Thoracic aorta (tissue), 2 donors: ENCODE results near the gene ADGRA3. TPM values are rescaled to one million over a fixed set of nuclear protein-coding genes. Genes with fewer than 3 reads are reported as not detected.

ENCODE experiments used
- ATAC-seq: fragments of 150-250 bp; one replicate; pipeline ENCODE4 v1.8.0; 2017; ENCODE audit warnings: low read depth; ENCODE audit not compliant: insufficient number of reproducible peaks, low FRiP score
- DNase-seq: peaks from one replicate; pipeline ENCODE4 v3.0.0-alpha.2; 2020; ENCODE audit warnings: low spot score
- H3K27ac ChIP-seq, 2 donors: fragments of 200-600 bp; sonication (generic); 1 replicate in 1 of 2; 2 replicates in 1 of 2; pipeline ENCODE4 v1.5.1; 2016; ENCODE audit warnings: mild to moderate bottlenecking in 2 of 2, moderate library complexity in 2 of 2
- H3K27me3 ChIP-seq: fragments of 200-600 bp; sonication (generic); replicated peaks from 2 replicates; pipeline ENCODE4 v1.6.0; 2016; ENCODE audit warnings: mild to moderate bottlenecking; ENCODE audit not compliant: insufficient read depth
- H3K36me3 ChIP-seq: fragments of 200-600 bp; sonication (generic); one replicate; pipeline ENCODE4 v1.5.1; 2016
- H3K4me1 ChIP-seq, 2 donors: fragments of 200-600 bp; sonication (generic); 1 replicate in 1 of 2; 2 replicates in 1 of 2; pipeline versions ENCODE4 v1.5.1 to v1.6.0; 2016; ENCODE audit warnings: low read depth in 2 of 2, mild to moderate bottlenecking in 1 of 2; ENCODE audit not compliant: control insufficient read depth in 1 of 2
- H3K4me3 ChIP-seq: fragments of 200-600 bp; sonication (generic); 2 replicates; pipeline ENCODE4 v1.5.1; 2016; ENCODE audit warnings: mild to moderate bottlenecking
- H3K9me3 ChIP-seq: fragments of 200-600 bp; sonication (generic); 2 replicates; pipeline ENCODE4 v1.5.1; 2016
- CTCF ChIP-seq: fragments of 200-600 bp; sonication (generic); IDR thresholded peaks from one replicate; pipeline ENCODE4 v1.5.1; 2019; ENCODE audit warnings: antibody characterized with exemption
- total RNA-seq, 2 donors: library from RNA; depleted of rRNA; stranded (reverse); fragments of >200 nt; gene quantifications; one replicate each; pipeline versions ENCODE4 v1.1.0 to v1.2.3, GENCODE V29; 2016

Gene ADGRA3
- total RNA-seq, 2 donors from 2014 or later = 15.7 to 43.6 TPM

- no peak for ATAC-seq
- no peak for TF ChIP-seq CTCF
- Histone ChIP-seq H3K4me1 (no peaks in the 10 kb centered on the region), H3K27ac (no peak overlapping the region), H3K27me3 (no peaks in the 10 kb centered on the region), H3K4me3 (no peak overlapping the region), H3K36me3 (peaks cover 5% of the 10 kb centered on the region), H3K9me3 (no peaks in the 10 kb centered on the region)
- DNase-seq = no peak
Measured at GRCh38 chr4:22428441-22428840, 87.4 kb downstream of the ADGRA3 start.

GRCh38 chr4:22427675-22428074 lies 88.2 kb downstream of the ADGRA3 start:
- Histone ChIP-seq H3K27me3 (no peaks in the 10 kb centered on the region), H3K9me3 (no peaks in the 10 kb centered on the region), H3K4me3 (no peak overlapping the region), H3K36me3 (peaks cover 5% of the 10 kb centered on the region), H3K4me1 (no peaks in the 10 kb centered on the region), H3K27ac (no peak overlapping the region)
- DNase-seq (no peak), ATAC-seq (no peak)
- TF ChIP-seq CTCF = no peak

GRCh38 chr4:22420291-22420690 lies 95.6 kb downstream of the ADGRA3 start:
- no peak for ATAC-seq

GRCh38 chr4:22417408-22417807 lies 98.5 kb downstream of the ADGRA3 start:
- H3K4me1 ChIP-seq = peaks cover 5 to 6% of the 10 kb centered on the region in 2 donors
- ATAC-seq (no peak), DNase-seq (no peak)
- TF ChIP-seq CTCF = no peak
- no peaks in the 10 kb centered on the region for H3K27me3 ChIP-seq
- peaks cover 6% of the 10 kb centered on the region for H3K36me3 ChIP-seq
- no peak overlapping the region for H3K4me3 ChIP-seq
- no peak overlapping the region for H3K27ac ChIP-seq
- no peaks in the 10 kb centered on the region for H3K9me3 ChIP-seq

More at GRCh38 chr4:22420291-22420690, 95.6 kb downstream of the ADGRA3 start:
- no peak for TF ChIP-seq CTCF
- no peaks in the 10 kb centered on the region for H3K9me3 ChIP-seq
- H3K4me1 ChIP-seq = peaks cover 5 to 6% of the 10 kb centered on the region in 2 donors
- no peak overlapping the region for H3K4me3 ChIP-seq
- no peak overlapping the region for H3K27ac ChIP-seq
- DNase-seq = no peak
- no peaks in the 10 kb centered on the region for H3K27me3 ChIP-seq
- H3K36me3 ChIP-seq = peaks cover 6% of the 10 kb centered on the region

GRCh38 chr4:22416403-22416802 lies 99.5 kb downstream of the ADGRA3 start:
- Histone ChIP-seq H3K4me3 (no peak overlapping the region), H3K27me3 (no peaks in the 10 kb centered on the region), H3K9me3 (no peaks in the 10 kb centered on the region), H3K36me3 (peaks cover 6% of the 10 kb centered on the region), H3K4me1 (peaks cover 5 to 6% of the 10 kb centered on the region in 2 donors), H3K27ac (no peak overlapping the region)
- ATAC-seq (no peak), DNase-seq (no peak)
- TF ChIP-seq CTCF = no peak
